PC-3 (cell line): ENCODE results near the gene HBP1.

Experiments used
- EZH2 ChIP-seq: fragments of 300-600 bp; sonication (generic); IDR thresholded peaks from one replicate; pipeline ENCODE4 v1.6.1; 2017; ENCODE audit warnings: antibody characterized with exemption, mild to moderate bottlenecking, low read length; ENCODE audit not compliant: unreplicated experiment
- EZH2phosphoT487 ChIP-seq: fragments of 300-600 bp; sonication (generic); IDR thresholded peaks from 2 replicates; pipeline ENCODE4 v1.6.1; 2018; ENCODE audit warnings: mild to moderate bottlenecking, antibody characterized with exemption, low read length, borderline replicate concordance
- TF ChIP-seq, protein P1 (sequence below): fragments of 300-600 bp; sonication (generic); conservative IDR thresholded peaks from 2 replicates; pipeline ENCODE4 v1.5.1; 2017; ENCODE audit warnings: antibody characterized with exemption, low read depth, mild to moderate bottlenecking, low read length

DNA sequence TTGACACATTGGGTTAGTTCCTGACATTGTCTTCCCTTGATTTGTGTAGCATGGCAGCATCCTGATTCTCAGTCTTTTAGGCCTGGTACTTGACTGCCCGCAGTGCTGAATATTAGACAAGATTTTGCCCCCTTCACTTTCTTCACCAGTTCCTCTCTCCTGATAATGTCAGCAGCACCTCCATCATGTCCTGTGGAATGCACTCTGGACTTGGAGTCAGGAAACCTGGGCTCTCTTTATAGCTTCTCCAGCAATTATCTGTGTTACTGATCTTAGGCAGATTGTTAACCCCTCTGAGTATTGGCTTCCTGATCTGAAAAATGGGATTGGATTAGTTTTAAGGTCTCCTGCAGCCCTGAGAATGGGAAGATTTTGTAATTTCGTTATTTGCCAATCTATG, 19.0 kb downstream of the HBP1 start:
- TF ChIP-seq, protein P1, sequence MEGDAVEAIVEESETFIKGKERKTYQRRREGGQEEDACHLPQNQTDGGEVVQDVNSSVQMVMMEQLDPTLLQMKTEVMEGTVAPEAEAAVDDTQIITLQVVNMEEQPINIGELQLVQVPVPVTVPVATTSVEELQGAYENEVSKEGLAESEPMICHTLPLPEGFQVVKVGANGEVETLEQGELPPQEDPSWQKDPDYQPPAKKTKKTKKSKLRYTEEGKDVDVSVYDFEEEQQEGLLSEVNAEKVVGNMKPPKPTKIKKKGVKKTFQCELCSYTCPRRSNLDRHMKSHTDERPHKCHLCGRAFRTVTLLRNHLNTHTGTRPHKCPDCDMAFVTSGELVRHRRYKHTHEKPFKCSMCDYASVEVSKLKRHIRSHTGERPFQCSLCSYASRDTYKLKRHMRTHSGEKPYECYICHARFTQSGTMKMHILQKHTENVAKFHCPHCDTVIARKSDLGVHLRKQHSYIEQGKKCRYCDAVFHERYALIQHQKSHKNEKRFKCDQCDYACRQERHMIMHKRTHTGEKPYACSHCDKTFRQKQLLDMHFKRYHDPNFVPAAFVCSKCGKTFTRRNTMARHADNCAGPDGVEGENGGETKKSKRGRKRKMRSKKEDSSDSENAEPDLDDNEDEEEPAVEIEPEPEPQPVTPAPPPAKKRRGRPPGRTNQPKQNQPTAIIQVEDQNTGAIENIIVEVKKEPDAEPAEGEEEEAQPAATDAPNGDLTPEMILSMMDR: no peak
- TF ChIP-seq EZH2phosphoT487 (no peak), EZH2 (no peak)
